GM19452 (cell line): ENCODE measurements around the gene TMEM33.
A peak's percentile ranks its signal among the peaks of the same experiment; 100 is the strongest.

ENCODE experiments used
- ATAC-seq: cut with Tn5 transposase; IDR thresholded peaks from one replicate; pipeline ENCODE4 v1.9.1; 2021; ENCODE audit not compliant: unreplicated experiment

The TMEM33 gene

DNA sequence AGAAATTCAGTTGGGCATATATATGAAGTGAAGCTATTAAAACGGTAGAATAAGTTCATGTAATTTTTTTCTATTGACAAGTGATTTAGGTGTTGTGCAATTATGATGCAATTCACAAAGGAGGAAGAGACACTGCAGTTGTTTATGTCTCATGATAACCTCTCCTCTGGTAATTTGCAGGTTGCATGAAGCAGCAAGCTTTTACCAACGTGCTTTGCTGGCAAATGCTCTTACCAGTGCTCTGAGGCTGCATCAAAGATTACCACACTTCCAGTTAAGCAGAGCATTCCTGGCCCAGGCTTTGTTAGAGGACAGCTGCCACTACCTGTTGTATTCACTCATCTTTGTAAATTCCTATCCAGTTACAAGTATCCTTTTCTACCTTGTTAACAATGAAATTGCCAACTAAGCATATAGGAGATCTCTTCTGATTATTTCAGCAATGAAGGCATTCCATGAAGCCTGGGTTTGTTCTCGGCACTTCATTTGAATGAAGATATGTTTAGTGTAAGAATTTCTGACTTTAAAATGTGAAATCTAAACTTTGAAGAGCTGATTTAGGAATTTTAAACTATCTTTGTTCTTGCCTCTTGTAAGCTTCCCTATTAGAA lies 3.9 kb downstream of the TMEM33 start:
- no peak for ATAC-seq

DNA sequence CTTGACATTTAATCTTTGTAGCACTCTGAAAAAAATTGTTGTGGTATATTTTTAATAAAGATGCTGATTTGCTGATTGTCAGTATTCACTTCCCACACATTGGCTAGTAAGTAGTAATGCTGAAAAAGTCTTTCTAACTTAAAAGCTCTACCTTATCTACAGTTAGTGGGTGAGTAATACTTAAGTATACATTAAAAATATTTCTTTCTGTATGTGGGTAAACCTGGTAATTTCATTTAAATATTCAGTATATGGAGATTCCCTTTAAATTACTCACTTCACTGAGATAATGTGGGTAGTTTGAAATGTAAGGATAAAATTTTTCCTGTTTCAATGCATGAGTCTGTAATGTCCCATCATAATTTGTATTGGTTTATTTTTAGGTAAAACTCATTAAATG lies 5.6 kb downstream of the TMEM33 start:
- no peak for ATAC-seq

- ATAC-seq: no peak
Observed at GRCh38 chr4:41943506-41943905, 8.3 kb downstream of the TMEM33 start.

DNA sequence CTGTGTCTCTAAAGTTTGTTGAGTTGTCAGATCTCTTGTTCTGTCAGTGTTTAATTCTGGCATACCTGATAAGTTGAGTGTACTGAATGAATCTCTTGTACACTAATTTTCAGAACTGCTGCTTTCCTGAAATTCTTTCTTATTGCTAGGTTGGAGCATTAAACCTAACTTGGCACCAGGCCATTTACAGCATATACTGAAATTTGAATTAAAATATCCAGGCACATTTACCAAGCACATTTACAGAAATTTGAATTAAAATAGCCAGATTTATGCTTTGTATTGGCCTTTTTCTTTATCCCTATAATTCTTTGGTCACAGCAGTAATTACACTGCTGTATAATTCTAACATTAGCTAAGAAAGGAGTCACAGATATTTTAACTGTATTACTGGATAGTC lies 8.9 kb downstream of the TMEM33 start:
- ATAC-seq: no peak

GRCh38 chr4:41949531-41949930 lies 14.3 kb downstream of the TMEM33 start:
- ATAC-seq: no peak

GRCh38 chr4:41957634-41958033 lies 22.4 kb downstream of the TMEM33 start:
- no peak for ATAC-seq

- no peak for ATAC-seq
Observed at GRCh38 chr4:41963105-41963504, 27.9 kb downstream of the TMEM33 start.

- no peak for ATAC-seq
Observed at GRCh38 chr4:41964401-41964800, 29.2 kb downstream of the TMEM33 start.

DNA sequence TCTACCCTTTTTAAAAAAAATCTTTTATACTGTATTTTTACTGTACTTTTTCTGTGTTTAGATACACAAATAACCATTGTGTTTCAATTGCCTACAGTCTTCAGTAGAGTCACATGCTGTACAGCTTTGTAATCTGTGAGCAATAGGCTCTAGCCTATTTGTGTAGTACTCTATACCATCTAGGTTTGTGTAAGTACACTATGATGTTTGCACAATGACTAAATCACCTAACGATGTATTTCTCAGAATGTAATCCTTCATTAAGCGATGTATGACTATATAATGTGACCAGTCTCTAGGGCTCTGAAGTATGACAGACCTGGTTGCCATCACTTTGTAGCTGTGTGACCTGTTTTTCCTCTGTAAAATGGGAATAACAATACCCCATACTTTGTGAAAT lies 32.2 kb downstream of the TMEM33 start:
- ATAC-seq: no peak

GRCh38 chr4:41969671-41970070 lies 34.4 kb downstream of the TMEM33 start:
- ATAC-seq: no peak

GRCh38 chr4:41975341-41975740 lies 40.1 kb downstream of the TMEM33 start:
- no peak for ATAC-seq

- ATAC-seq: no peak
Observed at GRCh38 chr4:41976775-41977516, 41.7 kb downstream of the TMEM33 start.

DNA sequence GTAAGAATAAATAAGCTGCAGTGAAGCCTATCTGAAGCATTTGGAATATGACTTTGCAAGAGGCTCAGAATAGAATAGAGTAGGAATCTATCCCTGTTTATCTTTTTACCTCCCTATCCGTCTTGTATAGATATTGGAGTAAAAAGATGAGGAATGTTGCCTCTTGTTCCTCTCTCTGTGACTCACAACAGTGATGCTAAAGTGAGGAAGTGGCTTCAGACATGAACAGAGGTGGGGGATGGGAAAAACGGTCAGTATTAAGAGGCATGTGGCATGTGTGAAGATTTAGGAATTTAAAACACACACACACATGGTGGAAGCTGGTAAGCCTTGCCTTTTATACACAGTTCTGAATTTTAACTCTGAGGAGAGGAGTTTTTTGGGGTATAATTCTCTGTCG lies 42.5 kb downstream of the TMEM33 start:
- no peak for ATAC-seq

DNA sequence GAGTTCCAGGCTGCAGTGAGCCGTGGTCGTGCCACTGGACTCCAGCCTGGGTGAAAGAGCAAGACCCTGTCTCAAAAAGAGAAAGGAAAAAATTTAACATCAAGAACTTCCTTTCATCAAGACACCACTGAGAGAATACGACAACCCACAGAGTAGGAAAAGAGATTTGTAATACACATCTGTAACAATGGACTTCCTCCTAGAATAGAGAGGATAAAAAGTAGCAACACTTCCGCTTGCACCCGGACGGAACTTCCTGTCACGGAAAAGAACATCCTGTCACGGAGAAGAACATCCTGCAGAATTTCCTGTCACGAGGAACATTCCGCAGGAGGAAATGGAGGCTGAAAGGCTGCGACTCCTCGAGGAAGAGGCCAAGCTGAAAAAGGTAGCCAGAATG lies 46.2 kb downstream of the TMEM33 start, which contains the start of gene DCAF4L1:
DCAF4L1 (plus strand) TSS at position 301 of the 400 bp plus-strand sequence; CDS start at position 338, 37 bp downstream.
- no peak for ATAC-seq

- no peak for ATAC-seq
Observed at GRCh38 chr4:41982716-41983115, 47.5 kb downstream of the TMEM33 start.

- no peak for ATAC-seq
Observed at GRCh38 chr4:41985151-41985550, 49.9 kb downstream of the TMEM33 start.

GRCh38 chr4:41989994-41990364 lies 54.8 kb downstream of the TMEM33 start:
- peak; percentile 18 for ATAC-seq

- peak; percentile 97 for ATAC-seq
Observed at GRCh38 chr4:41990365-41991111, 55.3 kb downstream of the TMEM33 start, which contains the start of gene SLC30A9. TSS of gene SLC30A9 (plus strand) at chr4:41990530. CDS start at chr4:41990652, 122 bp downstream.

DNA sequence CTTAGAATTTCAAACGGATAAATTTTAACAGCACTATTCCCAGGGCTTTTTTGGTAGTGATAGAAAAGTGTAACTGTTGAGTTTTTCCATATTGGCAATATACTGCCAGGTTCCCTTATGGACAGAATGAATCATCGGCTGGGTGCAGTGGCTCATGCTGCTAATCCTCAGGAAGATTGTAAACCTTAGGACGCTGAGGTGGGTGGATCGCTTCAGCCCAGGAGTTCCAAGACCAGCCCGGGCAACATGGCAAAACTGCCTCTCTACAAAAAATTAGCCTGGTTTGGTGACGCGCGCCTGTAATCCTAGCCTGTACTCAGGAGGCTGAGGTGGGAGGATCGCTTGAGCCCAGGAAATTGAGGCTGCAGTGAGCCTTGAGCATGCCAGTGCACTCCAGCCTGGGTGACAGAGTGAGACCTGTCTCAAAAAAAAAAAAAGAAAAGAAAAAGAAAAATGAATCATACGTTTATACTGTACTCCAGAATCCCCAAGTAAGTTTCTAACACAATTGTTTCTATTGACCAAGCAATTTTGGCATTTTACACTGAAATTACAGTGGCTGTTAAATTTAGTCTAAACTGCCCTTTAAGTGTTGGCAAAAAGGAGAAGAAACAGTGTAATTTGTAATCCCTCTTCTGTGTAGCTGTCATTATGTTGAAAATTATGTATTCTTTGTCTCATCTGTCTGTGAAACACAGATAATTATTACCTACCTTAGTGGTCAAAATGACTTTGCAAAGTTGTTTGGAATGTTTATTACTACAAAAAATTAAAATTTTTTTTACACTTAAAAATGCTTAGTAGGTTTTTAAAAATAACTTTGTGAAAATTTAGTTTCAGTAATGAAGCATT lies 56.9 kb downstream of the TMEM33 start:
- ATAC-seq: no peak

GRCh38 chr4:41992967-41993857 lies 58.0 kb downstream of the TMEM33 start:
- ATAC-seq: no peak
